ENCODE data around the gene ACE. TPM values are rescaled to one million over a fixed set of nuclear protein-coding genes. Genes with fewer than 3 reads are reported as not detected.

Gene ACE
- total and polyA plus RNA-seq, 4 experiments from 2014 or later = 1.8 to 56.7 (median 32.1) TPM

- ChIA-PET POLR2A (ENCODE audit: partially characterized antibody) (no interaction called here), CTCF (ENCODE audit: partially characterized antibody) (no interaction called here)
- intact Hi-C loops (cut with micrococcal nuclease) = no loop called here
Measured at GRCh38 chr17:63534816-63535455, 58.1 kb downstream of the ACE start.

GRCh38 chr17:63535640-63536039 lies 58.8 kb downstream of the ACE start:
- POLR2A ChIA-PET (ENCODE audit: partially characterized antibody) = no interaction called here
- H3K27me3 Mint-ChIP-seq = peaks cover 23 to 28% of the 10 kb centered on the region in 2 donors

More at GRCh38 chr17:63534816-63535455, 58.1 kb downstream of the ACE start:
- peaks cover 2 to 16% (median 6%) of the 10 kb centered on the region in 4 donors for H3K4me1 Mint-ChIP-seq
- Histone ChIP-seq H3K27ac (ENCODE audit: low read depth, low read length) (no peak overlapping the region), H3K27me3 (ENCODE audit: insufficient read depth, low read length) (peaks cover 4% of the 10 kb centered on the region), H3K36me3 (ENCODE audit: insufficient read depth, low read length) (no peaks in the 10 kb centered on the region), H3K9me3 (ENCODE audit: control insufficient read depth in 1 of 2, low read length in 2 of 2) (no peaks in the 10 kb centered on the region), H3K4me3 (ENCODE audit: low read length in 2 of 2) (no peak overlapping the region), H3K4me1 (ENCODE audit: insufficient read depth, low read length) (peaks cover 6% of the 10 kb centered on the region)
- H3K27ac Mint-ChIP-seq = no peak overlapping the region
- H3K4me3 Mint-ChIP-seq = no peak overlapping the region
- H3K9me3 Mint-ChIP-seq = peaks cover 0 to 2% (median 0%) of the 10 kb centered on the region in 8 donors
- H3K27me3 Mint-ChIP-seq = peaks cover 23 to 25% of the 10 kb centered on the region in 2 donors
- DNase-seq = no peak
- H3K36me3 Mint-ChIP-seq = no peaks in the 10 kb centered on the region

DNA sequence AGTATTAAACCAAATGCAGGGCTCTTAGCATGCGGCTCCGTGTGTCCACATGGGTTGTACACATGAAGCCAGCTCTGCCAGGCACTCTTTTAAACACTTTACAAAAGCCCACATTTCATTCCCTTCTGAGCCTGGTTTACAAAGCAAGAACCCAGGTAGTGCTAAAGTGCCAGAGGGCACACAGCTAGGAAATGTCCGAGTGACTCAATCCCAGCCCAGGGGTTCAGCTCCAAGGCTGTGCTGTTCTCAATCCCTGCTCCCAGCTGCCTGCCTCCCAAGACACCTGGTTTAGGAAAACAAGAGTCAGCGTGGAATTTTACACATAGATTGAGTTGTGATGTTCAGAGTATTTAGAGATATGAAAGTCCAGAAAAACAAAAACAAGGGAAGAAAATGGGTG lies 60.1 kb downstream of the ACE start:
- ChIA-PET CTCF (ENCODE audit: partially characterized antibody) (no interaction called here), POLR2A (ENCODE audit: partially characterized antibody) (no interaction called here)
- Histone ChIP-seq H3K27ac (ENCODE audit: low read depth, low read length) (no peak overlapping the region), H3K27me3 (ENCODE audit: insufficient read depth, low read length) (peaks cover 4% of the 10 kb centered on the region), H3K36me3 (ENCODE audit: insufficient read depth, low read length) (no peaks in the 10 kb centered on the region), H3K9me3 (ENCODE audit: control insufficient read depth in 1 of 2, low read length in 2 of 2) (no peaks in the 10 kb centered on the region), H3K4me3 (ENCODE audit: low read length in 2 of 2) (no peak overlapping the region), H3K4me1 (ENCODE audit: insufficient read depth, low read length) (peaks cover 6% of the 10 kb centered on the region)
- H3K27ac Mint-ChIP-seq = no peak overlapping the region
- peaks cover 23 to 32% of the 10 kb centered on the region in 2 donors for H3K27me3 Mint-ChIP-seq
- peak overlapping the region in 1 of 8 donors; percentile 33 for H3K4me3 Mint-ChIP-seq
- intact Hi-C loops (cut with micrococcal nuclease) = no loop called here
- peaks cover 0 to 2% (median 0%) of the 10 kb centered on the region in 8 donors for H3K9me3 Mint-ChIP-seq
- H3K36me3 Mint-ChIP-seq = no peaks in the 10 kb centered on the region
- peaks cover 2 to 16% (median 6%) of the 10 kb centered on the region in 4 donors for H3K4me1 Mint-ChIP-seq
- DNase-seq = no peak

More at GRCh38 chr17:63535640-63536039, 58.8 kb downstream of the ACE start:
- peaks cover 0 to 2% (median 0%) of the 10 kb centered on the region in 8 donors for H3K9me3 Mint-ChIP-seq
- Histone ChIP-seq H3K36me3 (ENCODE audit: insufficient read depth, low read length) (no peaks in the 10 kb centered on the region), H3K4me1 (ENCODE audit: insufficient read depth, low read length) (peaks cover 6% of the 10 kb centered on the region), H3K27ac (ENCODE audit: low read depth, low read length) (no peak overlapping the region), H3K27me3 (ENCODE audit: insufficient read depth, low read length) (peaks cover 4% of the 10 kb centered on the region), H3K4me3 (ENCODE audit: low read length in 2 of 2) (no peak overlapping the region), H3K9me3 (ENCODE audit: control insufficient read depth in 1 of 2, low read length in 2 of 2) (no peaks in the 10 kb centered on the region)
- intact Hi-C loops (cut with micrococcal nuclease) = no loop called here
- no peak overlapping the region for H3K27ac Mint-ChIP-seq
- no peaks in the 10 kb centered on the region for H3K36me3 Mint-ChIP-seq
- no peak for DNase-seq
- peaks cover 2 to 16% (median 6%) of the 10 kb centered on the region in 4 donors for H3K4me1 Mint-ChIP-seq
- H3K4me3 Mint-ChIP-seq = no peak overlapping the region
- CTCF ChIA-PET (ENCODE audit: partially characterized antibody) = no interaction called here

- Histone ChIP-seq H3K27ac (ENCODE audit: low read depth, low read length) (no peak overlapping the region), H3K36me3 (ENCODE audit: insufficient read depth, low read length) (no peaks in the 10 kb centered on the region), H3K4me3 (ENCODE audit: low read length in 2 of 2) (no peak overlapping the region), H3K27me3 (ENCODE audit: insufficient read depth, low read length) (peaks cover 4% of the 10 kb centered on the region), H3K4me1 (ENCODE audit: insufficient read depth, low read length) (peaks cover 6% of the 10 kb centered on the region), H3K9me3 (ENCODE audit: control insufficient read depth in 1 of 2, low read length in 2 of 2) (no peaks in the 10 kb centered on the region)
- CTCF ChIA-PET (ENCODE audit: partially characterized antibody) = no interaction called here
- intact Hi-C loops (cut with micrococcal nuclease) = no loop called here
- Mint-ChIP-seq H3K4me1 (peaks cover 2 to 16% (median 6%) of the 10 kb centered on the region in 4 donors), H3K27me3 (peaks cover 23 to 32% of the 10 kb centered on the region in 2 donors), H3K9me3 (peaks cover 0 to 2% (median 0%) of the 10 kb centered on the region in 8 donors), H3K27ac (no peak overlapping the region), H3K4me3 (peak overlapping the region in 4 of 8 donors; percentile 28 to 70 (median 60)), H3K36me3 (no peaks in the 10 kb centered on the region)
- DNase-seq = no peak
- POLR2A ChIA-PET (ENCODE audit: partially characterized antibody) = no interaction called here
Measured at GRCh38 chr17:63537991-63538692, 61.3 kb downstream of the ACE start.

GRCh38 chr17:63538693-63539595 lies 62.1 kb downstream of the ACE start:
- no peak for DNase-seq
- Histone ChIP-seq H3K27ac (ENCODE audit: low read depth, low read length) (no peak overlapping the region), H3K4me1 (ENCODE audit: insufficient read depth, low read length) (peaks cover 6% of the 10 kb centered on the region), H3K9me3 (ENCODE audit: control insufficient read depth in 1 of 2, low read length in 2 of 2) (no peaks in the 10 kb centered on the region), H3K36me3 (ENCODE audit: insufficient read depth, low read length) (no peaks in the 10 kb centered on the region), H3K27me3 (ENCODE audit: insufficient read depth, low read length) (peaks cover 4% of the 10 kb centered on the region), H3K4me3 (ENCODE audit: low read length in 2 of 2) (no peak overlapping the region)
- no peak overlapping the region for H3K27ac Mint-ChIP-seq
- POLR2A ChIA-PET (ENCODE audit: partially characterized antibody) = no interaction called here
- H3K27me3 Mint-ChIP-seq = peaks cover 23 to 32% of the 10 kb centered on the region in 2 donors
- CTCF ChIA-PET (ENCODE audit: partially characterized antibody) = no interaction called here
- intact Hi-C loops (cut with micrococcal nuclease) = no loop called here
- H3K9me3 Mint-ChIP-seq = peaks cover 0 to 2% (median 0%) of the 10 kb centered on the region in 8 donors
- no peaks in the 10 kb centered on the region for H3K36me3 Mint-ChIP-seq
- peak overlapping the region in 4 of 8 donors; percentile 33 to 70 (median 58) for H3K4me3 Mint-ChIP-seq
- H3K4me1 Mint-ChIP-seq = peaks cover 2 to 16% (median 6%) of the 10 kb centered on the region in 4 donors

- peaks cover 4% of the 10 kb centered on the region for H3K27me3 ChIP-seq (ENCODE audit: insufficient read depth, low read length)
- H3K4me3 ChIP-seq (ENCODE audit: low read length in 2 of 2) = no peak overlapping the region
- no peaks in the 10 kb centered on the region for H3K36me3 ChIP-seq (ENCODE audit: insufficient read depth, low read length)
- intact Hi-C loops (cut with micrococcal nuclease) = no loop called here
- no peak overlapping the region for H3K27ac Mint-ChIP-seq
- H3K36me3 Mint-ChIP-seq = no peaks in the 10 kb centered on the region
- H3K27me3 Mint-ChIP-seq = peaks cover 22 to 27% of the 10 kb centered on the region in 2 donors
- ChIA-PET POLR2A (ENCODE audit: partially characterized antibody) (no interaction called here), CTCF (ENCODE audit: partially characterized antibody) (no interaction called here)
- peaks cover 6% of the 10 kb centered on the region for H3K4me1 ChIP-seq (ENCODE audit: insufficient read depth, low read length)
- H3K9me3 ChIP-seq (ENCODE audit: control insufficient read depth in 1 of 2, low read length in 2 of 2) = no peaks in the 10 kb centered on the region
- H3K4me3 Mint-ChIP-seq = no peak overlapping the region
- H3K27ac ChIP-seq (ENCODE audit: low read depth, low read length) = no peak overlapping the region
- DNase-seq = no peak
- H3K4me1 Mint-ChIP-seq = peaks cover 2 to 16% (median 6%) of the 10 kb centered on the region in 4 donors
- H3K9me3 Mint-ChIP-seq = no peaks in the 10 kb centered on the region
Measured at GRCh38 chr17:63540590-63540989, 63.7 kb downstream of the ACE start.

DNA sequence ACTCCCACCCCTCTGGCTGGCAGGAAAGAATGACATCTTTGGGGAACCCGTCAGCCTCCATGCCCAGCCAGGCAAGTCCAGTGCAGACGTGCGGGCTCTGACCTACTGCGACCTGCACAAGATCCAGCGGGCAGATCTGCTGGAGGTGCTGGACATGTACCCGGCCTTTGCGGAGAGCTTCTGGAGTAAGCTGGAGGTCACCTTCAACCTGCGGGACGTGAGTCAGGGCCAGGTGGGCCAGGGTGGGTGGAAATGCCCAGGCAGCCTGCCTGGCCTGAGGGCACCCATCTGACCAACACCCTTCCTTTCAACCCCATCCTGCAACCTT lies 65.3 kb downstream of the ACE start:
- peaks cover 19 to 24% of the 10 kb centered on the region in 2 donors for H3K27me3 Mint-ChIP-seq
- Histone ChIP-seq H3K4me3 (ENCODE audit: low read length in 2 of 2) (no peak overlapping the region), H3K27me3 (ENCODE audit: insufficient read depth, low read length) (peaks cover 4% of the 10 kb centered on the region), H3K27ac (ENCODE audit: low read depth, low read length) (no peak overlapping the region), H3K9me3 (ENCODE audit: control insufficient read depth in 1 of 2, low read length in 2 of 2) (no peaks in the 10 kb centered on the region), H3K36me3 (ENCODE audit: insufficient read depth, low read length) (no peaks in the 10 kb centered on the region), H3K4me1 (ENCODE audit: insufficient read depth, low read length) (peaks cover 6% of the 10 kb centered on the region)
- ChIA-PET CTCF (ENCODE audit: partially characterized antibody) (interaction anchor here (1.1 kb wide), 1 partner anchor 70 kb away, joined by 4 read pairs; no protein-coding TSS in a partner anchor), POLR2A (ENCODE audit: partially characterized antibody) (no interaction called here)
- H3K4me3 Mint-ChIP-seq = no peak overlapping the region
- H3K4me1 Mint-ChIP-seq = peaks cover 2 to 16% (median 6%) of the 10 kb centered on the region in 4 donors
- H3K27ac Mint-ChIP-seq = no peak overlapping the region
- no peaks in the 10 kb centered on the region for H3K36me3 Mint-ChIP-seq
- intact Hi-C loops (cut with micrococcal nuclease) = no loop called here
- no peaks in the 10 kb centered on the region for H3K9me3 Mint-ChIP-seq
- DNase-seq = no peak
